8988T (cell line): Measurements from ENCODE around the gene FCHSD2.
"Not testable (repeated sequence)": the region's sequence is repeated elsewhere in the genome, so short reads cannot be mapped to it uniquely, and the experiment has no call there.

Experiments
- DNase-seq: peaks from one replicate; pipeline ENCODE4 v3.0.0; 2011

The FCHSD2 gene

GRCh38 chr11:72912253-72912652 is 229.9 kb downstream of the FCHSD2 start:
- DNase-seq = no peak

- not testable (repeated sequence) for DNase-seq
Measured at GRCh38 chr11:72909558-72910388, 232.3 kb downstream of the FCHSD2 start.

DNA sequence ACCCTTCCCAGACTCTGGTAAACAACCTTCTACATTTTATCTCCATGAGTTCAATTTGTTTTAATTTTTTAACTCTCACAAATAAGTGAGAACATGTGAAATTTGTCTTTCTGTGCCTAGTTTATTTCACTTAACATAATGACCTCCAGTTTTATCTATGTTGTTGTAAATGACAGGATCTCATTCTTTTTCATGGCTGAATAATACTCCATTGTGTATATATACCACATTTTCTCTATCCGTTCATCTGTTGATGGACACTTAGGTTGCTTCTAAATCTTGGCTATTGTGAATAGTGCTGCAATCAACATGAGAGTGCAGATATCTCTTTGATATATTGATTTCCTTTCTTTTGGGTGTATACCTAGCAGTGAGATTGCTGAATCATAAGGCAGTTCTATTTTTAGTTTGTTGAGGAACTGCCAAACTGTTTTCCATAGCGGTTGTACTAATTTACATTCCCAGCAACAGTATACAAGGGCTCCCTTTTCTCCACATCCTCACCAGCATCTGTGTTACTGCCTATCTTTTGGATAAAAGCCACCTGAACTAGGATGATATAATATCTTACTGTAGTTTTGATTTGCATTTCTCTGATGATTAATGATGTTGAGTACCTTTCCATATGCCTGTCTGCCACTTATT is 234.0 kb downstream of the FCHSD2 start:
- no peak for DNase-seq

DNA sequence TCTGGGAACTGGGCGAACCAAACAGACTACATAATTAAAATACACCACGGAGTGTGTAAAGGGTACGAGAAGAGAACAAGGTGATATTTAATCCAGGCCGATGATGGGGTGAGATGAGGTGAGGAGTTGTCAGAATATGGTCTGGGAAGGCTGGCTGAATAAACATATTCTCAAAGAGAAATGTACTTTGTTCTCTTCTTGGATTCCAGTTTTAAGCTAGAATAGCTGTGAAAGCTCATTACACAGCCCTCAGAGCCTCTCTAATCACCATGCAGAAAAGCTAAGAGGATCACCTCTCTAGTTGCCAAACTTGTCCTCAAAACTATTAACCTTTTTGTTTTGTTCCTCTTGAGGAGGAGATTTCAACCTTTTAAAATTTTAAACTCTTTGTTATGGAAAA is 238.1 kb downstream of the FCHSD2 start:
- no peak for DNase-seq

- no peak for DNase-seq
Measured at GRCh38 chr11:72901374-72901773, 240.7 kb downstream of the FCHSD2 start.

GRCh38 chr11:72900013-72900412 is 242.1 kb downstream of the FCHSD2 start:
- no peak for DNase-seq

- no peak for DNase-seq
Measured at GRCh38 chr11:72899238-72899637, 242.9 kb downstream of the FCHSD2 start.

- no peak for DNase-seq
Measured at GRCh38 chr11:72897506-72897905, 244.6 kb downstream of the FCHSD2 start.

DNA sequence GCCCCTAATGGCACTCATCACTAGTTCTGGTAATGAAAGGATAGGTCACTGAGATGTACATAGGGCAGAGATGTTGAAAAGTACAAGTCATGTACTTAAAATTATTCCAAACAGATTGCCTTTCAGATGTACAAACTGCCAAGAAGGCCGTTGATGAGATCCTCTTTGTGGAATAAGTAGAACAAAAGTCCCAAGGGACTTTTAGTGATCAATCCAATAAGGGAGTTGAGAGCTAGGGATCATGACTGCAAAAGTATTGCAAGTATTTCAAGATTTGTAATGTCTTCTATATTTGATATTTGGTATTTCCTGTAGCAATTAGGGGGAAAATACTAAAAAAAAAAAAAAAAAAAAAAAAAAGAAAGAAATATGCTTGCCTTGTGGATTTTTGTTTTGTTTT is 245.7 kb downstream of the FCHSD2 start:
- DNase-seq = no peak

GRCh38 chr11:72890881-72891280 is 251.2 kb downstream of the FCHSD2 start:
- DNase-seq = no peak

- DNase-seq = no peak
Measured at GRCh38 chr11:72886619-72887018, 255.5 kb downstream of the FCHSD2 start.

- DNase-seq = no peak
Measured at GRCh38 chr11:72885749-72886609, 256.1 kb downstream of the FCHSD2 start.

DNA sequence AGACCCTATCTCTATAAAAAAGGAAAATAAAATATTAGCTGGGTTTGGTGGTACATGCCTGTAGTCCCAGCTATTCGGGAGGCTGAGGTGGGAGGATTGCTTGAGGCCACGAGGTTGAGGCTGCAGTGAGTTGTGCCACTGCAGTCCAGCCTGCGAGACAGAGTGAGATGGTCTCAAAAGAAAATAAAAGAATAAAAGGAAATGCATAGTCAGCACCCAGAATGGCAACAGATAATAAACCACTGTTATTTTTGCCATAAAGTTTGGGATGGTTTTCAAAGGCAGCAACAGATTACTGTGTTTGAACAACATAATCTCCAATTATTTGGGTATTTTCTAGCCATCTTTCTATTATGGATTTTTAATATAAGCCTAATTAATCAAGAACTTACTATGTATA is 266.0 kb downstream of the FCHSD2 start:
- DNase-seq = no peak

DNA sequence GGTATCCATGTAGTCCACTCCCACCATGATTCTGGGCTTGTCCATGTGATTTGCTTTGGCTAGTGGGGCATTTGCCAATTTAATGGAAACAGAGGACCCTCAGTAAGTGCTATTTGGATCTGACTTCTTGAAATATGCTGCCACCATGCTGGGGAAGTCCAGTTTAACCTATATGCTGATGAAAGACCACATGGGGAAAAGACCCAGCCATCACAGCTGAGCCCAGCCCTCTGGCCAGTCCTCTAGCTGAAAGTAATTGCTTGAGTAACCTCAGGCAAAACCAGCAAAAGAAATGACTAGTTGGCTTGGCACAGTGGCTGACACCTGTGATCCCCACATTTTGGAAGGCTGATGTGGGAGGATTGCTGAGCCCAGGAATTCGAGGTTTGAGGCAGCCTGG is 266.4 kb downstream of the FCHSD2 start:
- no peak for DNase-seq

GRCh38 chr11:72872012-72872411 is 270.1 kb downstream of the FCHSD2 start:
- no peak for DNase-seq

DNA sequence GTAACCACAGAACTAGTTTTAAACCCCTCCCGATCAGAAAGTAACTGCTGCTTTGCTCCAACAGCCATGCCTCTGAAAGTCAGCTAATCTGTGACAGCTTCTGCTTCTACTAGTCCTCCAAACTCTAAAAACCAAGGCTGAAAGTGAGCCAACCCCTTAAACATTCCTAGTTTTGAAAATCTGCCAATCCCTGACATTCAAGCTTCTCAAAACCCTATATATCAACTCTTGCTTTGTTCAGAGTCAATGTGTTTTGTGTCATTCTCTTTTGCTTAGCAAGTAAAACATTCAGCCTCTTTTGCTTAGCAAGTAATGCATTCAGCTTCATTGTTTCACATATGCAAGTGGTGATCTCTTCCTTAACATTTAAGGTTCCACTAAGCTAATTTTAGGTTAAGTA is 271.0 kb downstream of the FCHSD2 start:
- DNase-seq = no peak

GRCh38 chr11:72869831-72870230 is 272.3 kb downstream of the FCHSD2 start:
- DNase-seq = no peak

GRCh38 chr11:72867970-72868369 is 274.1 kb downstream of the FCHSD2 start:
- DNase-seq = no peak

DNA sequence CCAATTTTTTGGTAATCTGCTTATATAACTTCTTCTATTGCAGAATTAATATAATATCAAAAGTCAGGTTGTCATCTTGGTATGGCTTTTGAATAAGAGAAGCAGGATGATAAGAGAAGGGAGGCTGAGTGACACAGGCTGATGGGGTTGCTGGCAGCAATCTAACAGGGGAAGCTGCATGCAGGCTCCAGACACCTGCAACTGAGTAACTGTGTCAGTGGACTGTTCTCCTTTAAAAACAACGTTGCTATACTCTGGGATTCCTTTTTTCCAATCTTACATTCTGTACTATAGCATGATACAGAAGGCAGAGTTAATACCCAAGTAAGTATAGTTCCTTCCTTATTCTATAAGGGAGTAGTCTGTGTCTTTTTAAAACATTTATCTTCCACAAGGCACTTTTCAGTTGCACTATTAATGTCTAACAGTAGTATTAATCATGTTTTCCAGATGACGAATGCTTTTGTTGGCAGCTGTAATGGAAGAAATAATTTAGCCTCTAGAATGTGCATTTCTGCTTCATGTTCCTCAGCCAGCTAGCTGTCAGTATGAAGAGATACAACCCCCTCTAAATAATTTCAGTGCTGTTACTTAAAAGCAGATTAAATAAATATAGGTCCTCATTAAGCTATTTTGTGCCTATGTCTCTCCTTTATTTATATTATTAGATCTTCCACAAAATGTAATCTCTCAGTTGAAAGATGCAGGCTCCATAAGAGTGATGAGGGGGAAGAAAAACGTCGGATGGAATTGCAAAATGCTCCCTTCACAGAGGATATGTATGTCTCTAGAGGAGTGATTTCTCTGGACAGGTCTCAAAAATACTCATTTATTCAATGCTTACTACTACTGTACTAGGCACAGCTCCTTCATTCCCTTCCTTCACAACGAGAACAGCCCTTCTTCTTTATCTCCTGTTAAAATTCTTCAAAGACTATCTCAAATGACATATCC is 277.1 kb downstream of the FCHSD2 start:
- no peak for DNase-seq

- no peak for DNase-seq
Measured at GRCh38 chr11:72863916-72864315, 278.2 kb downstream of the FCHSD2 start.

- DNase-seq = no peak
Measured at GRCh38 chr11:72863091-72863490, 279.0 kb downstream of the FCHSD2 start.

GRCh38 chr11:72860592-72860991 is 281.5 kb downstream of the FCHSD2 start:
- no peak for DNase-seq
